ENCODE results near the gene CAMK1D.

DNA sequence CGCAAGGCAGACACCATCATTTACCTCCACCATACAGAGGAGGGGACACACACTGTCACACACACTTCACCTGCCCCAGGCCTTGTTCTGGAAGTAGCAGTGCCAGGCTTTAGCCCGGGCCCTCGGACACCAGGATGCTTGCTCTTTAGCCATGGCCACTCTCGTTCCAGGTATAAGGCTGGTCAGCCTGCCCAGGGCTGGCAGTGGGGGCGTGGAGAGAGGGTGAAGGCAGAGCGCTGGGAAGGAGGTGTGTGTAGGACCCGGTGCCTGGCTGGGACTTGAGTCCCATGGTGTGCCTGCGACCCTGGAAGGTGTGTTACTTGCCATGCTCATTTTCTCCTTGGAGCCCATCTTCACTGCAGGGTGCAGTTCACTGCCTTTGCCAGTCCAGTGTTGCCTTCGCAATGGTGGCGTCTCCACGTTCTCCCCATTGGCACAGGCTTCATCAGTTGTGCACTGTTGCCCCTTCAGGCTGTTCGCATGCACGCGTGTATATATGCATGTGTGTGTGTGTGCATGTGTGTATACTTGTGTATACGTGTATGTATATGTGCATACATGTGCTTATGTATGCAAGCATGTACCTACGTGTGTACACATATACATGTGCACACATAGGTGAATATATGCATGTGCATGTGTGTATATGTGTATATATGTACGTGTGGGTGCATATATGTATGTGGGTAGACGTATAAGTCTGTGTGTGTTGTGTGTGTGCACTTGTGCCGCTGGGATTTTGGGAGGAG, 153.4 kb downstream of the CAMK1D start:
- TF ChIP-seq, protein P1, sequence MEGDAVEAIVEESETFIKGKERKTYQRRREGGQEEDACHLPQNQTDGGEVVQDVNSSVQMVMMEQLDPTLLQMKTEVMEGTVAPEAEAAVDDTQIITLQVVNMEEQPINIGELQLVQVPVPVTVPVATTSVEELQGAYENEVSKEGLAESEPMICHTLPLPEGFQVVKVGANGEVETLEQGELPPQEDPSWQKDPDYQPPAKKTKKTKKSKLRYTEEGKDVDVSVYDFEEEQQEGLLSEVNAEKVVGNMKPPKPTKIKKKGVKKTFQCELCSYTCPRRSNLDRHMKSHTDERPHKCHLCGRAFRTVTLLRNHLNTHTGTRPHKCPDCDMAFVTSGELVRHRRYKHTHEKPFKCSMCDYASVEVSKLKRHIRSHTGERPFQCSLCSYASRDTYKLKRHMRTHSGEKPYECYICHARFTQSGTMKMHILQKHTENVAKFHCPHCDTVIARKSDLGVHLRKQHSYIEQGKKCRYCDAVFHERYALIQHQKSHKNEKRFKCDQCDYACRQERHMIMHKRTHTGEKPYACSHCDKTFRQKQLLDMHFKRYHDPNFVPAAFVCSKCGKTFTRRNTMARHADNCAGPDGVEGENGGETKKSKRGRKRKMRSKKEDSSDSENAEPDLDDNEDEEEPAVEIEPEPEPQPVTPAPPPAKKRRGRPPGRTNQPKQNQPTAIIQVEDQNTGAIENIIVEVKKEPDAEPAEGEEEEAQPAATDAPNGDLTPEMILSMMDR (tag by site-specific recombination; IDR thresholded peaks at IDR 0.05): no peak
- TF ChIP-seq ZNF747 (tag by site-specific recombination; IDR thresholded peaks at IDR 0.05) (no peak), ZBTB21 (tag by site-specific recombination; IDR thresholded peaks at IDR 0.05) (no peak), ZNF555 (tag by site-specific recombination; conservative IDR thresholded peaks at IDR 0.05) (no peak), HOXD13 (CRISPR knock-in tag; IDR thresholded peaks at IDR 0.05; ENCODE audit: borderline replicate concordance) (no peak), ZNF341 (tag by site-specific recombination; IDR thresholded peaks at IDR 0.05; ENCODE audit: low read depth) (no peak), ZNF324 (tag by site-specific recombination; IDR thresholded peaks at IDR 0.05) (no peak), HOXA7 (CRISPR knock-in tag; IDR thresholded peaks at IDR 0.05; ENCODE audit: borderline replicate concordance) (no peak), PRDM1 (tag by site-specific recombination; IDR thresholded peaks at IDR 0.05) (no peak)
- TF ChIP-seq, protein P2, sequence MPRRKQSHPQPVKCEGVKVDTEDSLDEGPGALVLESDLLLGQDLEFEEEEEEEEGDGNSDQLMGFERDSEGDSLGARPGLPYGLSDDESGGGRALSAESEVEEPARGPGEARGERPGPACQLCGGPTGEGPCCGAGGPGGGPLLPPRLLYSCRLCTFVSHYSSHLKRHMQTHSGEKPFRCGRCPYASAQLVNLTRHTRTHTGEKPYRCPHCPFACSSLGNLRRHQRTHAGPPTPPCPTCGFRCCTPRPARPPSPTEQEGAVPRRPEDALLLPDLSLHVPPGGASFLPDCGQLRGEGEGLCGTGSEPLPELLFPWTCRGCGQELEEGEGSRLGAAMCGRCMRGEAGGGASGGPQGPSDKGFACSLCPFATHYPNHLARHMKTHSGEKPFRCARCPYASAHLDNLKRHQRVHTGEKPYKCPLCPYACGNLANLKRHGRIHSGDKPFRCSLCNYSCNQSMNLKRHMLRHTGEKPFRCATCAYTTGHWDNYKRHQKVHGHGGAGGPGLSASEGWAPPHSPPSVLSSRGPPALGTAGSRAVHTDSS (tag by site-specific recombination; IDR thresholded peaks at IDR 0.05): no peak

Measured in HEK293 (cell line).